WTC11 (cell line): ENCODE data around the gene PSMB11. TPM values are rescaled to one million over a fixed set of nuclear protein-coding genes. Genes with fewer than 3 reads are reported as not detected.

Source experiments
- ATAC-seq: fragments of 200-7000 bp; cut with Tn5 transposase; 2 replicates; pipeline ENCODE4 v1.10.0; 2021; ENCODE audit warnings: mild to moderate bottlenecking, moderate library complexity
- CTCF ChIA-PET: fragments of 300-600 bp; sonication (Branson Sonifier 250); formaldehyde crosslinking; loops from one replicate; lab custom pipeline; 2021; ENCODE audit warnings: antibody characterized with exemption; lab: Charles Lee
- POLR2A ChIA-PET: fragments of 350-600 bp; sonication (Branson Sonifier 250); formaldehyde crosslinking; loops from one replicate; lab custom pipeline; 2021; ENCODE audit warnings: antibody characterized with exemption; lab: Charles Lee
- DNase-seq: peaks from one replicate; pipeline ENCODE4 v3.0.0; 2021; ENCODE audit warnings: low spot score
- H3K27ac Mint-ChIP-seq: 2 replicates; pipeline ENCODE4 v1.8.0; 2021; ENCODE audit warnings: mixed read lengths
- H3K27me3 Mint-ChIP-seq: 2 replicates; pipeline ENCODE4 v1.8.0; 2021; ENCODE audit warnings: low read depth, mild to moderate bottlenecking, moderate library complexity, mixed read lengths
- H3K36me3 Mint-ChIP-seq: 2 replicates; pipeline ENCODE4 v1.8.0; 2021; ENCODE audit warnings: mixed read lengths
- H3K4me1 Mint-ChIP-seq: 2 replicates; pipeline ENCODE4 v1.8.0; 2022; ENCODE audit warnings: mixed read lengths
- H3K4me3 Mint-ChIP-seq: 2 replicates; pipeline ENCODE4 v1.8.0; 2021; ENCODE audit warnings: mild to moderate bottlenecking, moderate library complexity, mixed read lengths
- H3K9me3 Mint-ChIP-seq: 2 replicates; pipeline ENCODE4 v1.8.0; 2021; ENCODE audit warnings: mixed read lengths
- E2F5 ChIP-seq: sonication (generic); formaldehyde crosslinking; IDR thresholded peaks from 2 replicates; pipeline ENCODE4 v1.8.1; 2022; ENCODE audit warnings: mild to moderate bottlenecking, moderate library complexity, missing genetic modification reagents
- IRF2 ChIP-seq: sonication (generic); formaldehyde crosslinking; IDR thresholded peaks from 2 replicates; pipeline ENCODE4 v1.8.0; 2022; ENCODE audit warnings: low read depth, missing genetic modification reagents, borderline replicate concordance
- MAX ChIP-seq: sonication (generic); formaldehyde crosslinking; IDR thresholded peaks from 2 replicates; pipeline ENCODE4 v1.8.0; 2022; ENCODE audit warnings: mild to moderate bottlenecking, missing genetic modification reagents
- MYBL2 ChIP-seq: sonication (generic); formaldehyde crosslinking; IDR thresholded peaks from 2 replicates; pipeline ENCODE4 v1.8.1; 2023; ENCODE audit warnings: mild to moderate bottlenecking, moderate library complexity, missing genetic modification reagents
- NR2C2 ChIP-seq: sonication (generic); formaldehyde crosslinking; IDR thresholded peaks from 2 replicates; pipeline ENCODE4 v1.8.0; 2022; ENCODE audit warnings: mild to moderate bottlenecking, missing genetic modification reagents
- PRRX2 ChIP-seq: fragments of 250-450 bp; sonication (Bioruptor Pico); IDR thresholded peaks from 2 replicates; pipeline ENCODE4 v1.8.0; 2021; ENCODE audit warnings: mild to moderate bottlenecking
- RELA ChIP-seq: sonication (generic); formaldehyde crosslinking; IDR thresholded peaks from 2 replicates; pipeline ENCODE4 v1.8.1; 2022; ENCODE audit warnings: missing genetic modification reagents, mild to moderate bottlenecking, borderline replicate concordance
- SMAD4 ChIP-seq: sonication (generic); formaldehyde crosslinking; IDR thresholded peaks from 2 replicates; pipeline ENCODE4 v1.8.0; 2022; ENCODE audit warnings: mild to moderate bottlenecking, missing genetic modification reagents
- ZNF121 ChIP-seq: sonication (generic); formaldehyde crosslinking; IDR thresholded peaks from 2 replicates; pipeline ENCODE4 v1.8.0; 2023; ENCODE audit warnings: missing genetic modification reagents
- ZNF671 ChIP-seq: fragments of 250-450 bp; sonication (Bioruptor Pico); IDR thresholded peaks from 2 replicates; pipeline ENCODE4 v1.8.0; 2021; ENCODE audit warnings: mild to moderate bottlenecking
- ZSCAN18 ChIP-seq: fragments of 250-450 bp; sonication (Bioruptor Pico); IDR thresholded peaks from 2 replicates; pipeline ENCODE4 v2.1.2; 2022; ENCODE audit warnings: mild to moderate bottlenecking, moderate library complexity
- total RNA-seq: library from RNA; stranded (reverse); gene quantifications from 3 replicates; pipeline ENCODE4 v1.2.3, GENCODE V29; 2021
- TF ChIP-seq, protein P1 (sequence below): fragments of 250-450 bp; sonication (Bioruptor Pico); IDR thresholded peaks from 2 replicates; pipeline ENCODE4 v1.9.0; 2021; ENCODE audit warnings: mild to moderate bottlenecking
- TF ChIP-seq, protein P2 (sequence below): sonication (generic); formaldehyde crosslinking; IDR thresholded peaks from 2 replicates; pipeline ENCODE4 v1.8.1; 2023; ENCODE audit warnings: mild to moderate bottlenecking, missing genetic modification reagents
- TF ChIP-seq, protein P3 (sequence below): sonication (generic); formaldehyde crosslinking; conservative IDR thresholded peaks from 2 replicates; pipeline ENCODE4 v1.8.1; 2023; ENCODE audit warnings: mild to moderate bottlenecking, low read depth, missing genetic modification reagents, moderate library complexity
- TF ChIP-seq, protein P4 (sequence below): sonication (generic); formaldehyde crosslinking; IDR thresholded peaks from 2 replicates; pipeline ENCODE4 v1.8.1; 2023; ENCODE audit warnings: mild to moderate bottlenecking, missing genetic modification reagents, moderate library complexity
- TF ChIP-seq, protein P5 (sequence below): sonication (generic); formaldehyde crosslinking; IDR thresholded peaks from 2 replicates; pipeline ENCODE4 v1.8.0; 2023; ENCODE audit warnings: missing genetic modification reagents, mild to moderate bottlenecking, borderline replicate concordance

The PSMB11 gene
- total RNA-seq, 1 experiment from 2014 or later = not detected

DNA sequence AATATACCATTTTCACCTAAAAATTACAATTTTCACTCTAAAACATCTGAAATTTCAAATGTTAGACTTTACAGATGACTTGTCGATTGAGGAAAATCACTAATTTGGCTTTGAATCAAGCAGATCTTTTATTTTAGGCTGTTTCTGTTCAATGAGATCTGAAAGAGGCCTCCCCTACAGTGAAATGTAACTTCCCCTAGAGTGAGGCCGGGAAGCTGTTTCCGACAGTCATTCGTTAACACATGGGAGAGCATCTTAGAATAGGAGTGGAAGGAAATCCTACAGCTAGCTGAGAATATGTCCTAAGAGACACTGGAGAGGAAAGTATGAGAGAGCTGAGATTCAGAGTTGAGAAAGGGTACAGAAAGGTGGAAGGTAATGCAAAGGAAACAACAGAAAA, 26.4 kb upstream of the PSMB11 start:
- Mint-ChIP-seq H3K4me1 (peaks cover 2% of the 10 kb centered on the region; the same call in 1 of the 2 replicates), H3K27me3 (no peaks in the 10 kb centered on the region), H3K9me3 (no peaks in the 10 kb centered on the region), H3K4me3 (no peak overlapping the region), H3K36me3 (no peaks in the 10 kb centered on the region), H3K27ac (peak overlapping the region; percentile 4; the same call in 1 of the 2 replicates)
- ChIA-PET CTCF (interaction anchor here (3.3 to 4.1 kb wide), 2 partner anchors 21 to 28 kb away, joined by 19 to 22 read pairs; no protein-coding TSS in a partner anchor), POLR2A (no interaction called here)
- ATAC-seq (no peak), DNase-seq (no peak)
- no peak for TF ChIP-seq E2F5 (CRISPR knock-in tag)
- TF ChIP-seq MAX (CRISPR knock-in tag) = no peak
- TF ChIP-seq NR2C2 (CRISPR knock-in tag) = no peak
- TF ChIP-seq MYBL2 (CRISPR knock-in tag) = no peak
- TF ChIP-seq SMAD4 (CRISPR knock-in tag) = no peak
- TF ChIP-seq, protein P1, sequence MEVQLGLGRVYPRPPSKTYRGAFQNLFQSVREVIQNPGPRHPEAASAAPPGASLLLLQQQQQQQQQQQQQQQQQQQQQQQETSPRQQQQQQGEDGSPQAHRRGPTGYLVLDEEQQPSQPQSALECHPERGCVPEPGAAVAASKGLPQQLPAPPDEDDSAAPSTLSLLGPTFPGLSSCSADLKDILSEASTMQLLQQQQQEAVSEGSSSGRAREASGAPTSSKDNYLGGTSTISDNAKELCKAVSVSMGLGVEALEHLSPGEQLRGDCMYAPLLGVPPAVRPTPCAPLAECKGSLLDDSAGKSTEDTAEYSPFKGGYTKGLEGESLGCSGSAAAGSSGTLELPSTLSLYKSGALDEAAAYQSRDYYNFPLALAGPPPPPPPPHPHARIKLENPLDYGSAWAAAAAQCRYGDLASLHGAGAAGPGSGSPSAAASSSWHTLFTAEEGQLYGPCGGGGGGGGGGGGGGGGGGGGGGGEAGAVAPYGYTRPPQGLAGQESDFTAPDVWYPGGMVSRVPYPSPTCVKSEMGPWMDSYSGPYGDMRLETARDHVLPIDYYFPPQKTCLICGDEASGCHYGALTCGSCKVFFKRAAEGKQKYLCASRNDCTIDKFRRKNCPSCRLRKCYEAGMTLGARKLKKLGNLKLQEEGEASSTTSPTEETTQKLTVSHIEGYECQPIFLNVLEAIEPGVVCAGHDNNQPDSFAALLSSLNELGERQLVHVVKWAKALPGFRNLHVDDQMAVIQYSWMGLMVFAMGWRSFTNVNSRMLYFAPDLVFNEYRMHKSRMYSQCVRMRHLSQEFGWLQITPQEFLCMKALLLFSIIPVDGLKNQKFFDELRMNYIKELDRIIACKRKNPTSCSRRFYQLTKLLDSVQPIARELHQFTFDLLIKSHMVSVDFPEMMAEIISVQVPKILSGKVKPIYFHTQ (CRISPR knock-in tag) = no peak

GRCh38 chr14:23017091-23017490, 24.9 kb upstream of the PSMB11 start:
- ATAC-seq = no peak
- Mint-ChIP-seq H3K9me3 (no peaks in the 10 kb centered on the region), H3K27me3 (no peaks in the 10 kb centered on the region), H3K4me3 (no peak overlapping the region)
- DNase-seq = no peak
- CTCF ChIA-PET = interaction anchor here (0.9 to 4.1 kb wide), 5 partner anchors 10 to 35 kb away, joined by 3 to 22 read pairs (median 4); no protein-coding TSS in a partner anchor
- POLR2A ChIA-PET = interaction anchor here (0.8 to 2.1 kb wide), 2 partner anchors 10 to 88 kb away, joined by 3 to 9 read pairs; partner anchors contain the start of gene PRMT5
- TF ChIP-seq ZNF121 (CRISPR knock-in tag) (0 out of 2 replicates have a peak, but pooled peaks have one; percentile 19), RELA (CRISPR knock-in tag) (no peak)
- TF ChIP-seq, all 79 proteins: peak for 1
- no peaks in the 10 kb centered on the region for H3K36me3 Mint-ChIP-seq
- no peaks in the 10 kb centered on the region for H3K4me1 Mint-ChIP-seq
- no peak overlapping the region; the same call in 1 of the 2 replicates for H3K27ac Mint-ChIP-seq

GRCh38 chr14:23018107-23018506, 23.9 kb upstream of the PSMB11 start:
- DNase-seq = no peak
- Mint-ChIP-seq H3K4me3 (no peak overlapping the region), H3K9me3 (no peaks in the 10 kb centered on the region), H3K36me3 (no peaks in the 10 kb centered on the region), H3K4me1 (peaks cover 4% of the 10 kb centered on the region), H3K27me3 (no peaks in the 10 kb centered on the region), H3K27ac (no peak overlapping the region)
- ChIA-PET POLR2A (interaction anchor here (2.1 kb wide), 1 partner anchor 11 kb away, joined by 9 read pairs; no protein-coding TSS in a partner anchor), CTCF (interaction anchor here (0.7 to 4.1 kb wide), 4 partner anchors 23 to 237 kb away, joined by 4 to 22 read pairs (median 12); partner anchors contain the start of gene CDH24)
- ATAC-seq = no peak
- no peak for TF ChIP-seq MYBL2 (CRISPR knock-in tag)
- TF ChIP-seq, protein P2, sequence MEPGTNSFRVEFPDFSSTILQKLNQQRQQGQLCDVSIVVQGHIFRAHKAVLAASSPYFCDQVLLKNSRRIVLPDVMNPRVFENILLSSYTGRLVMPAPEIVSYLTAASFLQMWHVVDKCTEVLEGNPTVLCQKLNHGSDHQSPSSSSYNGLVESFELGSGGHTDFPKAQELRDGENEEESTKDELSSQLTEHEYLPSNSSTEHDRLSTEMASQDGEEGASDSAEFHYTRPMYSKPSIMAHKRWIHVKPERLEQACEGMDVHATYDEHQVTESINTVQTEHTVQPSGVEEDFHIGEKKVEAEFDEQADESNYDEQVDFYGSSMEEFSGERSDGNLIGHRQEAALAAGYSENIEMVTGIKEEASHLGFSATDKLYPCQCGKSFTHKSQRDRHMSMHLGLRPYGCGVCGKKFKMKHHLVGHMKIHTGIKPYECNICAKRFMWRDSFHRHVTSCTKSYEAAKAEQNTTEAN (CRISPR knock-in tag) = no peak
- no peak for TF ChIP-seq PRRX2
- no peak for TF ChIP-seq IRF2 (CRISPR knock-in tag)
- TF ChIP-seq, protein P3, sequence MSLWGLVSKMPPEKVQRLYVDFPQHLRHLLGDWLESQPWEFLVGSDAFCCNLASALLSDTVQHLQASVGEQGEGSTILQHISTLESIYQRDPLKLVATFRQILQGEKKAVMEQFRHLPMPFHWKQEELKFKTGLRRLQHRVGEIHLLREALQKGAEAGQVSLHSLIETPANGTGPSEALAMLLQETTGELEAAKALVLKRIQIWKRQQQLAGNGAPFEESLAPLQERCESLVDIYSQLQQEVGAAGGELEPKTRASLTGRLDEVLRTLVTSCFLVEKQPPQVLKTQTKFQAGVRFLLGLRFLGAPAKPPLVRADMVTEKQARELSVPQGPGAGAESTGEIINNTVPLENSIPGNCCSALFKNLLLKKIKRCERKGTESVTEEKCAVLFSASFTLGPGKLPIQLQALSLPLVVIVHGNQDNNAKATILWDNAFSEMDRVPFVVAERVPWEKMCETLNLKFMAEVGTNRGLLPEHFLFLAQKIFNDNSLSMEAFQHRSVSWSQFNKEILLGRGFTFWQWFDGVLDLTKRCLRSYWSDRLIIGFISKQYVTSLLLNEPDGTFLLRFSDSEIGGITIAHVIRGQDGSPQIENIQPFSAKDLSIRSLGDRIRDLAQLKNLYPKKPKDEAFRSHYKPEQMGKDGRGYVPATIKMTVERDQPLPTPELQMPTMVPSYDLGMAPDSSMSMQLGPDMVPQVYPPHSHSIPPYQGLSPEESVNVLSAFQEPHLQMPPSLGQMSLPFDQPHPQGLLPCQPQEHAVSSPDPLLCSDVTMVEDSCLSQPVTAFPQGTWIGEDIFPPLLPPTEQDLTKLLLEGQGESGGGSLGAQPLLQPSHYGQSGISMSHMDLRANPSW (CRISPR knock-in tag) = no peak
- TF ChIP-seq ZNF671 (CRISPR knock-in tag) = no peak
- TF ChIP-seq, protein P4, sequence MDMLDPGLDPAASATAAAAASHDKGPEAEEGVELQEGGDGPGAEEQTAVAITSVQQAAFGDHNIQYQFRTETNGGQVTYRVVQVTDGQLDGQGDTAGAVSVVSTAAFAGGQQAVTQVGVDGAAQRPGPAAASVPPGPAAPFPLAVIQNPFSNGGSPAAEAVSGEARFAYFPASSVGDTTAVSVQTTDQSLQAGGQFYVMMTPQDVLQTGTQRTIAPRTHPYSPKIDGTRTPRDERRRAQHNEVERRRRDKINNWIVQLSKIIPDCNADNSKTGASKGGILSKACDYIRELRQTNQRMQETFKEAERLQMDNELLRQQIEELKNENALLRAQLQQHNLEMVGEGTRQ (CRISPR knock-in tag) = no peak
- TF ChIP-seq, protein P5, sequence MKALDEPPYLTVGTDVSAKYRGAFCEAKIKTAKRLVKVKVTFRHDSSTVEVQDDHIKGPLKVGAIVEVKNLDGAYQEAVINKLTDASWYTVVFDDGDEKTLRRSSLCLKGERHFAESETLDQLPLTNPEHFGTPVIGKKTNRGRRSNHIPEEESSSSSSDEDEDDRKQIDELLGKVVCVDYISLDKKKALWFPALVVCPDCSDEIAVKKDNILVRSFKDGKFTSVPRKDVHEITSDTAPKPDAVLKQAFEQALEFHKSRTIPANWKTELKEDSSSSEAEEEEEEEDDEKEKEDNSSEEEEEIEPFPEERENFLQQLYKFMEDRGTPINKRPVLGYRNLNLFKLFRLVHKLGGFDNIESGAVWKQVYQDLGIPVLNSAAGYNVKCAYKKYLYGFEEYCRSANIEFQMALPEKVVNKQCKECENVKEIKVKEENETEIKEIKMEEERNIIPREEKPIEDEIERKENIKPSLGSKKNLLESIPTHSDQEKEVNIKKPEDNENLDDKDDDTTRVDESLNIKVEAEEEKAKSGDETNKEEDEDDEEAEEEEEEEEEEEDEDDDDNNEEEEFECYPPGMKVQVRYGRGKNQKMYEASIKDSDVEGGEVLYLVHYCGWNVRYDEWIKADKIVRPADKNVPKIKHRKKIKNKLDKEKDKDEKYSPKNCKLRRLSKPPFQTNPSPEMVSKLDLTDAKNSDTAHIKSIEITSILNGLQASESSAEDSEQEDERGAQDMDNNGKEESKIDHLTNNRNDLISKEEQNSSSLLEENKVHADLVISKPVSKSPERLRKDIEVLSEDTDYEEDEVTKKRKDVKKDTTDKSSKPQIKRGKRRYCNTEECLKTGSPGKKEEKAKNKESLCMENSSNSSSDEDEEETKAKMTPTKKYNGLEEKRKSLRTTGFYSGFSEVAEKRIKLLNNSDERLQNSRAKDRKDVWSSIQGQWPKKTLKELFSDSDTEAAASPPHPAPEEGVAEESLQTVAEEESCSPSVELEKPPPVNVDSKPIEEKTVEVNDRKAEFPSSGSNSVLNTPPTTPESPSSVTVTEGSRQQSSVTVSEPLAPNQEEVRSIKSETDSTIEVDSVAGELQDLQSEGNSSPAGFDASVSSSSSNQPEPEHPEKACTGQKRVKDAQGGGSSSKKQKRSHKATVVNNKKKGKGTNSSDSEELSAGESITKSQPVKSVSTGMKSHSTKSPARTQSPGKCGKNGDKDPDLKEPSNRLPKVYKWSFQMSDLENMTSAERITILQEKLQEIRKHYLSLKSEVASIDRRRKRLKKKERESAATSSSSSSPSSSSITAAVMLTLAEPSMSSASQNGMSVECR (CRISPR knock-in tag) = no peak
- no peak for TF ChIP-seq ZSCAN18 (CRISPR knock-in tag)
